ENCODE measurements around the gene DNM3.
A peak's percentile ranks its signal among the peaks of the same experiment; 100 is the strongest.

DNM3 gene

GRCh38 chr1:172135978-172136610 lies 294.8 kb downstream of the DNM3 start:
- DNase-seq (ENCODE audit: low read depth): peak; percentile 46
- no peak for TF ChIP-seq CTCF (conservative IDR thresholded peaks at IDR 0.05; ENCODE audit: low read depth, low read length)
- no peak overlapping the region for H3K4me3 ChIP-seq (ENCODE audit: low read length)

- DNase-seq (ENCODE audit: low read depth): no peak
- H3K4me3 ChIP-seq (ENCODE audit: low read length): no peak overlapping the region
- no peak for TF ChIP-seq CTCF (conservative IDR thresholded peaks at IDR 0.05; ENCODE audit: low read depth, low read length)
These were observed 295.6 kb downstream of the DNM3 start for GRCh38 chr1:172136925-172137324.

- H3K4me3 ChIP-seq (ENCODE audit: low read length): no peak overlapping the region
- DNase-seq (ENCODE audit: low read depth): no peak
- no peak for TF ChIP-seq CTCF (conservative IDR thresholded peaks at IDR 0.05; ENCODE audit: low read depth, low read length)
These were observed 296.6 kb downstream of the DNM3 start for GRCh38 chr1:172137703-172138454.

- DNase-seq (ENCODE audit: low read depth): no peak
- TF ChIP-seq CTCF (conservative IDR thresholded peaks at IDR 0.05; ENCODE audit: low read depth, low read length): no peak
- no peak overlapping the region for H3K4me3 ChIP-seq (ENCODE audit: low read length)
These were observed 297.3 kb downstream of the DNM3 start for GRCh38 chr1:172138634-172139033.

GRCh38 chr1:172139196-172139595 lies 297.9 kb downstream of the DNM3 start:
- H3K4me3 ChIP-seq (ENCODE audit: low read length): no peak overlapping the region
- TF ChIP-seq CTCF (conservative IDR thresholded peaks at IDR 0.05; ENCODE audit: low read depth, low read length): no peak
- DNase-seq (ENCODE audit: low read depth): no peak

GRCh38 chr1:172140072-172140471 lies 298.8 kb downstream of the DNM3 start:
- TF ChIP-seq CTCF (conservative IDR thresholded peaks at IDR 0.05; ENCODE audit: low read depth, low read length): no peak
- no peak overlapping the region for H3K4me3 ChIP-seq (ENCODE audit: low read length)
- DNase-seq (ENCODE audit: low read depth): no peak

- no peak overlapping the region for H3K4me3 ChIP-seq (ENCODE audit: low read length)
- DNase-seq (ENCODE audit: low read depth): no peak
- TF ChIP-seq CTCF (conservative IDR thresholded peaks at IDR 0.05; ENCODE audit: low read depth, low read length): no peak
These were observed 299.3 kb downstream of the DNM3 start for GRCh38 chr1:172140591-172140990.
